CD4-positive, alpha-beta T cell treated with Interleukin-17A for 1 hour (primary cell): ENCODE results near the gene EDA.
"Not testable (repeated sequence)": the region's sequence is repeated elsewhere in the genome, so short reads cannot be mapped to it uniquely, and the experiment has no call there.

Source experiments
- DNase-seq: peaks from one replicate; pipeline ENCODE4 v3.0.0-alpha.2; 2020

Gene EDA

GRCh38 chrX:69748055-69748454 lies 132.1 kb downstream of the EDA start:
- DNase-seq, result no peak

- no peak for DNase-seq
These were observed 144.2 kb downstream of the EDA start for GRCh38 chrX:69759921-69760625.

- no peak for DNase-seq
These were observed 145.7 kb downstream of the EDA start for GRCh38 chrX:69761633-69762032.

- no peak for DNase-seq
These were observed 146.4 kb downstream of the EDA start for GRCh38 chrX:69762340-69762739.

- no peak for DNase-seq
These were observed 177.5 kb downstream of the EDA start for GRCh38 chrX:69793260-69793935.

- DNase-seq, result no peak
These were observed 179.8 kb downstream of the EDA start for GRCh38 chrX:69795702-69796101.

- no peak for DNase-seq
These were observed 191.5 kb downstream of the EDA start for GRCh38 chrX:69807400-69807799.

GRCh38 chrX:69808375-69808774 lies 192.5 kb downstream of the EDA start:
- no peak for DNase-seq

GRCh38 chrX:69813677-69814076 lies 197.8 kb downstream of the EDA start:
- DNase-seq, result no peak

- no peak for DNase-seq
These were observed 199.2 kb downstream of the EDA start for GRCh38 chrX:69815063-69815462.

GRCh38 chrX:69815519-69815918 lies 199.6 kb downstream of the EDA start:
- no peak for DNase-seq

GRCh38 chrX:69844636-69845035 lies 228.7 kb downstream of the EDA start:
- no peak for DNase-seq

GRCh38 chrX:69859999-69860398 lies 244.1 kb downstream of the EDA start:
- DNase-seq, result not testable (repeated sequence)

- no peak for DNase-seq
These were observed 260.3 kb downstream of the EDA start for GRCh38 chrX:69876221-69876620.

- no peak for DNase-seq
These were observed 268.3 kb downstream of the EDA start for GRCh38 chrX:69884210-69884609.

GRCh38 chrX:69896046-69896445 lies 280.1 kb downstream of the EDA start:
- DNase-seq, result no peak

GRCh38 chrX:69900491-69900890 lies 284.6 kb downstream of the EDA start:
- DNase-seq, result no peak

- DNase-seq, result no peak
These were observed 290.5 kb downstream of the EDA start for GRCh38 chrX:69906447-69906846.

- no peak for DNase-seq
These were observed 298.9 kb downstream of the EDA start for GRCh38 chrX:69914781-69915180.

- no peak for DNase-seq
These were observed 303.8 kb downstream of the EDA start for GRCh38 chrX:69919749-69920148.

GRCh38 chrX:69932323-69932722 lies 316.4 kb downstream of the EDA start:
- no peak for DNase-seq

GRCh38 chrX:69948276-69948797 lies 332.4 kb downstream of the EDA start:
- no peak for DNase-seq

- no peak for DNase-seq
These were observed 335.8 kb downstream of the EDA start for GRCh38 chrX:69951753-69952152.

- no peak for DNase-seq
These were observed 343.8 kb downstream of the EDA start for GRCh38 chrX:69959712-69960111.
